GM20000 (cell line): ENCODE results near the gene CLPTM1L.

Source experiments
- DNase-seq: peaks from one replicate; pipeline ENCODE4 v3.0.0; 2012; ENCODE audit warnings: low spot score
- TF ChIP-seq, protein P1 (sequence below): IDR thresholded peaks from 2 replicates; pipeline ENCODE4 v1.5.1; 2012; ENCODE audit warnings: mild to moderate bottlenecking, control low read depth; ENCODE audit errors: extremely low read depth, missing control alignments

CLPTM1L gene

DNA sequence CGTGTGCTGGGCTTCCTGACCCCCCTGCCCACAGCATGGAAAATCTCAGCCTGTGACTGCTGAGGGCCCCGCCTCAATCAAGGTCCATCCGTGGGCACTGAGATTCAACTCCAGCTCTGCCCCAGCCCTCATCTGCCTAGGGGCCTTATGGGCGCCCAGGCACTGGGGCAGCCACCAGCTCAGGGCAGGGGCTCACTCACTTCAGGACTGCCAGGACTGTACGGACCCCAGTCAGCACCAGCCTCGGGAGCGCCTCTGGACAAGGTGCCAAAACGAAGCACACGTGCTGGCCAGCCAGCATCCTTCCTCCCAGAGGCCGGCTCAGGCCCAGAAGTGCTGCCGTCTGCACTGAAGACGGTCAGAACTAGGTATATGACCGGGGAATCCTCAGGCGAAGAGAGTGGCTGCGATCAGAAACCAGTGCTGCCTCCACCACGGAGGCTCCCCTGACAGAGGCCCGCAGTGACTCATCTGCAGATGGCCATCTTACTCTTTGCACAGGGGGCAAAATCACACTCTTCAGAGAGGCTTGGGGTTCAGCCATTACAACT, 19.6 kb downstream of the CLPTM1L start:
- DNase-seq, result no peak
- TF ChIP-seq, protein P1, sequence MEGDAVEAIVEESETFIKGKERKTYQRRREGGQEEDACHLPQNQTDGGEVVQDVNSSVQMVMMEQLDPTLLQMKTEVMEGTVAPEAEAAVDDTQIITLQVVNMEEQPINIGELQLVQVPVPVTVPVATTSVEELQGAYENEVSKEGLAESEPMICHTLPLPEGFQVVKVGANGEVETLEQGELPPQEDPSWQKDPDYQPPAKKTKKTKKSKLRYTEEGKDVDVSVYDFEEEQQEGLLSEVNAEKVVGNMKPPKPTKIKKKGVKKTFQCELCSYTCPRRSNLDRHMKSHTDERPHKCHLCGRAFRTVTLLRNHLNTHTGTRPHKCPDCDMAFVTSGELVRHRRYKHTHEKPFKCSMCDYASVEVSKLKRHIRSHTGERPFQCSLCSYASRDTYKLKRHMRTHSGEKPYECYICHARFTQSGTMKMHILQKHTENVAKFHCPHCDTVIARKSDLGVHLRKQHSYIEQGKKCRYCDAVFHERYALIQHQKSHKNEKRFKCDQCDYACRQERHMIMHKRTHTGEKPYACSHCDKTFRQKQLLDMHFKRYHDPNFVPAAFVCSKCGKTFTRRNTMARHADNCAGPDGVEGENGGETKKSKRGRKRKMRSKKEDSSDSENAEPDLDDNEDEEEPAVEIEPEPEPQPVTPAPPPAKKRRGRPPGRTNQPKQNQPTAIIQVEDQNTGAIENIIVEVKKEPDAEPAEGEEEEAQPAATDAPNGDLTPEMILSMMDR, result no peak

DNA sequence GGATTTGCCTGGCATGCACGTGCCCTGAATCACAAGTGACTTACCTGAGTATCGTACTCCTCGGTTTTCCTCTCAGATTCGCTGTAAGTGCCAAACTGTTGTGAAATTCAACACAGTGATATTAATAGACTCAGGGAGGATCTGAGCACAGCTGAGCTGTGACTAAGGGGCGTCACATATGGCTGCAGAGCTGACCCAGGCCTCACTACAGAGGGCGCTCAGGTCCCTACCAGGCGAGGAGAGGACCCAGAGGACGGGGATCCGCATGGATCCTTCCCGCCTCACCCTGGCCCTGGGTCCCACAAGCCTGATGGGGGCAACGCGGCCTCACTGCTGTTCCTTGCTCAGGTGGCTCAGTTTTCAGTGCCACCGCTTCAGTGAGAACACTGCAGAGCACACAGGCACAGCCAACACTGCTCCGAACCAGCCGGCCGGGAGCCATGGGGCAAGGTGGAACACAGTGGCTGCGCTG, 20.1 kb downstream of the CLPTM1L start:
- no peak for DNase-seq

DNA sequence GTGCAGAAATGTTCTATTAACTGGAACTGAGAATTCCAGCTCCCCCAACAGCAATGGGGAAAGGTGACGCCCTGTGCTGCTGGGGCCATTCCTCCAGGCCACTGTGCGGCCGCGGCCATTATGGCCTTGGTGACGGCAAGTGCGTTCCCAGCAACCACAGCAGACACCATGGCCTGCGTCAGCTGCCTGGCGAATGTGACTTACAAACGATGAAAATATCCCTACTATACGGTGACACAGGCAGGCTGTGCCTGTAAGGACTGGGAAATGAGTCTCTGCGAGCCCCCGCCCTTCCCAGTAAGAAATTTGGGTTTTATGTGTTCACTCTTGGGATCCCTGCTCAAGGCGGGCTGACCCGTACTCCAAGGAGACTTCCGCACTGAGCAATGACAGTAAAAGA, 20.6 kb downstream of the CLPTM1L start:
- DNase-seq, result no peak
- TF ChIP-seq, protein P1, result no peak

More for the DNA sequence above, 20.1 kb downstream of the CLPTM1L start:
- TF ChIP-seq, protein P1, result no peak

DNA sequence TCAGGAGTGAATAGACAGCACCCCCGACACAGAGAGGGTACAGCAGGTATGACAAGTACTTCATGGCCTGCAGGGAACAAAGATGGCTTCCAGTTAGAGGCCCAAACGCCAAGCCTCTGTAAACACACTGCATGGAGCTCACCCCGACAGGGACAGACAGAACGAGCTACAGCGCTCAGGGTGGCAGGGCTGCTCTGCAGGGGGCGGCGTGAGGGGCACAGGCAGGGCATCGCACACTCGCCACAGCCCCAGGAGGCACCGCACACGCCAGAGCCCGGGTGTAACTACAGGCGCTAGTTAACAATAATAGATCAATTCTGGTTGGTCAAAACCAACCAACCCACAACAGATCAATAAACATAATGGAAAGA, 21.1 kb downstream of the CLPTM1L start:
- TF ChIP-seq, protein P1, result no peak
- DNase-seq, result no peak

DNA sequence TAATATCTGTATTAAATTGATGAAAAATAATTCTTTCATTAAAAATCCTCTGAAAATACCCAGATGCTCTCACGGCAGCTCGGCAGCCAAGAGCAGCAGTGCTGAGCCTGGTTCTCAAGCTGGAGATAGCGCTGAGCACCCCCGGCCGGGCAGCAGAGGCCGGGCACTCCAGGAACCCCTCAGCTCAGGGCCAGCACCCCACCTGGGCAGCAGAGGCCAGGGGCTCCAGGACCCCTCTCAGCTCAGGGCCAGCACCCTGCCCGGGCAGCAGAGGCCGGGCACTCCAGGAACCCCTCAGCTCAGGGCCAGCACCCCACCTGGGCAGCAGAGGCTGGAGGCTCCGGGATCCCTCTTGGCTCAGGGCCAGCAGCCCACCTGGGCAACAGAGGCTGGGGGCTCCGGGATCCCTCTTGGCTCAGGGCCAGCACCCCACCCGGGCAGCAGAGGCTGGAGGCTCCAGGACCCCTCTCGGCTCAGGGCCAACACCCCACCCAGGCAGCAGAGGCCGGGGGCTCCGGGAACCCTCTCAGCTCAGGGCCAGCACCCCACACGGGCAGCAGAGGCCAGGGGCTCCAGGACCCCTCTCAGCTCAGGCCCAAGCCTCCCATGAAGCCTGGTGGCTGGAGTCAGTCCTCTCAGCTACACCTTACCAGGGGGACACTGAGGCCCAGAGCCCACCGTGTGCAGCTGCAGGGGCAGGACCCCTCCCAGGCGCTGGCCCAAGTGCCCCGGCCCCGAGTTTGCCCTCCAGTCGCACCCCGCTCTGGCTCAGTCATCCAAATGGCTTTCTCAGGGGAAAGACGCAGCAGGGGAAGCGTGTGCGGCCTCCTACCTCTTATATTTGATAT, 21.7 kb downstream of the CLPTM1L start:
- DNase-seq, result no peak

DNA sequence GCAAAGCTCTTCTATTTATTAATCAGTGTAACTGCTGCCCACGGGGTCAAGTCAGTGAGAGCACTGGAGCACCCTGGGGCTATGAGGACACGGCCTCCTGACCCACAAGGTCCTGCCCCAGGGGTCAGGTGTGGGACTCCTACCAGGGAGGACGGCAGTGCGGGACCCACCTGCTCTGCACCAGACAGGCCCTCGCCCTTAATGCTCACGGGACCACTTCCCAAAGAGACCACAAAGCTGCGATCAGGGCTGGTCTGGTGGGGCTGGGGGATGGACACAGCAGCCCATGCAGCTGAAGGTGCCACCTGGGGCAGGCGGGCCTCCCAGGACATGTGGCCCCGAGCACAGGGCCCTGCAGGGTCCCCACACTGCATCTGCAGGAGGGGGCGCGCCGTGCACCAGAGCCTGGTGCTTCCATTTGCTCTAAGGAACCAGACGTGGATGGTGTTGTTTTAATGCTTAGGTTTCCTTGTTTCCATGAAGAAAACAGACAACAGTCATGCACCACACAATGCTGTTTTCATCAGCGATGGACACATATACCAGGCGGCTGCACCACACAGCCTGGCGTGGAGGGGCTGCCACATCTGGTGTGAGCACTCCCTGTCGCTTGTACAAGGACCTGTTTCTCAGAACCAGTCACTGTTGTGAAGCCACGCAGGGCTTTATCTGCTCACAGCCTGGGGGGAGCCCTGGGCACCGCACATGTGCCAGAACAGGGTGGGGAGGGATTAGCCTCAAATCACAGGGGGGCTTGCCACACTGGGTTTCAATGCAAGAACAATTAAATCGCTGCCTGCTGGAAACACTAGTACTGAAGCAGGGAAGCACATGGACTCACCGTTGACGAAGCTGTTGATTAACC, 22.6 kb downstream of the CLPTM1L start:
- DNase-seq, result no peak
- TF ChIP-seq, protein P1, result no peak

More for the DNA sequence above, 21.7 kb downstream of the CLPTM1L start:
- TF ChIP-seq, protein P1, result no peak
